D721Med (cell line): ENCODE results near the gene DTYMK.

Experiments used
- DNase-seq: peaks from one replicate; pipeline ENCODE4 v3.0.0; 2011; ENCODE audit warnings: low spot score; ENCODE audit not compliant: insufficient read length
- FAIRE-seq: peaks from 2 replicates; lab custom pipeline; 2011; peaks lifted over from hg19 to GRCh38; lab: Jason Lieb, UNC
- TF ChIP-seq, protein P1 (sequence below): IDR thresholded peaks from 2 replicates; pipeline ENCODE4 v1.5.1; 2012; ENCODE audit warnings: mild to moderate bottlenecking, control low read depth; ENCODE audit not compliant: insufficient read depth; ENCODE audit errors: missing control alignments

DTYMK gene

GRCh38 chr2:241638940-241639339, 47.7 kb downstream of the DTYMK start:
- DNase-seq (no peak), FAIRE-seq (no peak)
- TF ChIP-seq, protein P1, sequence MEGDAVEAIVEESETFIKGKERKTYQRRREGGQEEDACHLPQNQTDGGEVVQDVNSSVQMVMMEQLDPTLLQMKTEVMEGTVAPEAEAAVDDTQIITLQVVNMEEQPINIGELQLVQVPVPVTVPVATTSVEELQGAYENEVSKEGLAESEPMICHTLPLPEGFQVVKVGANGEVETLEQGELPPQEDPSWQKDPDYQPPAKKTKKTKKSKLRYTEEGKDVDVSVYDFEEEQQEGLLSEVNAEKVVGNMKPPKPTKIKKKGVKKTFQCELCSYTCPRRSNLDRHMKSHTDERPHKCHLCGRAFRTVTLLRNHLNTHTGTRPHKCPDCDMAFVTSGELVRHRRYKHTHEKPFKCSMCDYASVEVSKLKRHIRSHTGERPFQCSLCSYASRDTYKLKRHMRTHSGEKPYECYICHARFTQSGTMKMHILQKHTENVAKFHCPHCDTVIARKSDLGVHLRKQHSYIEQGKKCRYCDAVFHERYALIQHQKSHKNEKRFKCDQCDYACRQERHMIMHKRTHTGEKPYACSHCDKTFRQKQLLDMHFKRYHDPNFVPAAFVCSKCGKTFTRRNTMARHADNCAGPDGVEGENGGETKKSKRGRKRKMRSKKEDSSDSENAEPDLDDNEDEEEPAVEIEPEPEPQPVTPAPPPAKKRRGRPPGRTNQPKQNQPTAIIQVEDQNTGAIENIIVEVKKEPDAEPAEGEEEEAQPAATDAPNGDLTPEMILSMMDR: no peak

DNA sequence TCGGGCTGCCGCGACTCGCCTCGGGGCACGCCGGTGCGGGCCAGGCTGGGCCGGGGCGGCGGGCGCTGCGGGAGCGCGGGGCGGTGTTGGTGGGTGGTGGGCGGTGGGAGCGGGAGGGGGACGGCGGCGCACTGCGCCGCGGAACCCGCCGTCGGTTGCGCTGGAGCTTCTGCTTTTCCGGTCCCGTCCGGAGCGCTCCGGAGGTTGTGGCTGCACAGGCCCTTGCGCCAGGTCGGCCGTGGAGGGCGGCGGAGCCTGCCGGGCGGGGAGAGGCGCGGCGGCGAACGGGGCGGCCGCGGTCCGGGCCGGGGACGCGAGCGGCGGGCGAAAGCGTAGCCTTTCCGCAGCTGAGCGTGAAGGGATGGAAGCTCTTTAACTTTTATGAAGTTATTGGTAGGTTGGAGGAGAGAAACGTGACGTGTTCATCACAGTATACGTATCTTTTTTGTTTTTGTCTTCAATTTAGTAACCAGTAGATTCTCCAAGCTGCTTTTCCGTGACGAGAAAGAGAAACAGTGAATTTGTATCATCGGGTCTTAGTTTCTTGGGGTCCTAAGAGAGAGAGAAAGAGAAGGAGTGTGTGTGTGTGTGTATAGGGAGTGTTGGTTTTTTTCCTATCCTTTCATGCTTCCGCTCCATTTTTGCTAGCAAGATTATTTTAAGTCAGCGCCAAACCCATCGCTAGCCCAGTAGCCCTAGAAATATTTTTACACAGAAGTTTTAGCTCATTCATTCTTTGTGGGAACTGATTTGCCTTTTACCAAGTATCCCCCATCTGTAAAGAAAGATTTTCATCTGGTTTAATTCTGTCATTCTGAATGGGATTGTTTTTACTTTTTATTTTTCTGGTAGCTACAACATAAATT, 48.6 kb downstream of the DTYMK start:
- TF ChIP-seq, protein P1: no peak
- DNase-seq: no peak
- no peak for FAIRE-seq

DNA sequence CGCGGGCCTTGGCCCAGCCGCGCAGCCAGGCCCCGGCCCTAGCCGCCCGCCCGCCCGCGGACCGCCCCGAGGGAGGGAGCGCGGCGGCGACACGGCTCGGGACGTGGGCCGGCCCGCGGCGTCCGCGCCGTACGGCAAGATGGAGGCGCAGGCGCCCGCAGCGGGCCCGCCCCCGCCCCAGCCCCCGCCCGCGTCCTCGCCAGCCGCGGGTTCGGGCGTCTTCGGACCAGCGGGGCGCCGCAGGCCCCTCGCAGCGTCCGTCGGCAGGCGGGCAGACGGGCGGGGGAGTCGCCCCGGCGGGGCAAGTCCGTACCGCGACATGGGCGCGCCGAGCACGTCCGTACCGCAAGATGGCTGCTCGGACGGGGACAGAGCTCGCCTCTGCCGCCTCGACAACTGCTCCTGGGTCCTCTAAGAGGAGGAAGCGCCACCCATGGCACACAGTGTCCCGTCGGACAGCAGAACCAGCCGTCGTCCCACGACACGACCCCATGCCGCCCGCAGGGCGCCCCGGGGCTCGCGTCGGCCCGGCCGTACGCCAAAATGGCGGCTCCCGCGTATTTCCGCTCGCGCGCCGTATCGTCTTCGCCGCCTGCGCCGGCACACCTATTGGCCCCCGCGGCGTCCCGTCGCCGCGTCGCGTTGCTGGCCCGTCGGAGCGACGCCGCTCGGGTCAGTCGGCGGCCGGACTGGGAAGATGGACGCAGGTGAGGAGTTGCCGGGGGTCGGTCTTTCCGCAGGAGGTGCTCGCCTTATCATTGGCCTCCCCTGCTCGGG, 49.4 kb downstream of the DTYMK start, which contains the start of the genes ATG4B and THAP4:
Gene ATG4B, plus strand, starts transcription at position 676 of the 777 bp plus-strand sequence. Its CDS starts 22 bp downstream, at position 698.
Gene THAP4, minus strand, starts transcription at position 141 of the 777 bp plus-strand sequence. CDS start 141 bp downstream, outside the sequence.
- DNase-seq (peak; percentile 90), FAIRE-seq (no peak)
- TF ChIP-seq, protein P1: no peak

DNA sequence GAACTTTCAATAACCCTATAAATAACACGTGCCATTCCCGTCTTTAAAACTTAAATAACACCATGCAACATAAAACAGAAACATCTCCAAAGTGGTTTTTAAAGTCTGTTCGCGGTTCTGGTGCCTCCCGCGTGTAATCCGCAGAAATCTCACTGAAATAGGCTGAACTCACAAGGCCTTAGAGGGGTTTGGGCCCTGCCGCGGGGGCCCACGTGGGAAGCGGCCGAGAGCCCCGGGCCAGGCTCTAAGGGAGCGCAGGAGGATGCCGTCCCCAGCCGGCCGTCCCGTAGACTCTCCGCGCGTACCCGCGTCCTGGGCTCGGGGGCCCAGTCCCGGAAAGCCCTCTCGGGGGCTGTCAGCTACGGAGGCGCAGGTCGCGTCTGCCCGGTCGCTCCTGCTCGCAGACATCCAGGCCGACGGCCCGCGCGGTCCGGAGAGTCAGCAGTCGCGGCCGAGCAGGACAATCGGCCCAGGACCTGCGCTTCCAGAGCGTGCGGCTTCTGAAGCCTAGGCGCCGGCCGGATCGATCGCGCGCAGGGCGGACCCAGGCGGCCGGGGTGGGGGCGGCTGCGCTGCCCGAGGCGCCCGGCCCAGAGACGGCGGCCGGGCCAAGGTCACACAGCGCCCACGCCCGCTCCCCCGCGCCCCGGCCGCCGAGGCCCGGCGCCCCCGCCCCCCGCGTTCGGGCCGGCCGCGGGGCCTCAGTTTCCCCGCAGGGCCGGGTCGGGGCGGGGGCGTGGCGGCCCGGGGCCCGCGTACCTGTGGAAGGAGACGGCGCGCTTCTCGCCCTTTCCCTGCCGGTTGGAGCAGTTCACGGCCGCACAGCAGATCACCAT, 50.2 kb downstream of the DTYMK start:
- TF ChIP-seq, protein P1: no peak
- DNase-seq (no peak), FAIRE-seq (no peak)

DNA sequence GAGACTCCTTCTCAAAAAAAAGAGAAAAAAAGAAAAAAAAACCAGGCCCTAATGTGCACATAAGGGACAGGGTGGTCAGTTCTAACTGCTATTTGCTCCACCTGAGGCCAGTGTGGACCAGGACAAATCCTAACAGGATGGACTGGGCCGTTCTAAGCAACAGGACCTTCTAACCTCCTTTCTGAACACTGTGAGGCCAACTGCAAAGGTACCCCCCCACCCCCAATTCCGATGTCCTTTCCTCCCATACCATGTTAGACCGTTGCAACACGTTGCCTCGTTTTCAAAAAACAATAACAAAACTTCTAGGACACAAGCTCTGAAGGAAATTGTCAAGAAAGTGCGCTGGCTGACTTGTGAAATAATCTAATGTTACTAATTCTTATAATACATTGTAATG, 50.9 kb downstream of the DTYMK start:
- TF ChIP-seq, protein P1: no peak
- FAIRE-seq: no peak
- DNase-seq: no peak

- TF ChIP-seq, protein P1: no peak
- FAIRE-seq: no peak
Observed at GRCh38 chr2:241633561-241633960, 53.1 kb downstream of the DTYMK start.

More at GRCh38 chr2:241633561-241633960, 53.1 kb downstream of the DTYMK start:
- DNase-seq: no peak
